Esophagus muscularis mucosa (tissue), 4 donors: ENCODE data around the gene RRBP1.

Experiments
- CTCF ChIP-seq, 3 experiments: fragments of 200-600 bp in 2 of 3; fragments of 450-650 bp in 1 of 3; sonication (generic) in 2 of 3; IDR thresholded peaks; one replicate each; pipeline ENCODE4 v1.5.1; 2017 to 2019; ENCODE audit warnings: antibody characterized with exemption in 3 of 3, mild to moderate bottlenecking in 2 of 3, moderate library complexity in 1 of 3
- EP300 ChIP-seq: sonication (generic); formaldehyde crosslinking; IDR thresholded peaks from one replicate; pipeline ENCODE4 v1.6.1; 2017; ENCODE audit warnings: antibody characterized with exemption
- POLR2A ChIP-seq: fragments of 450-650 bp; IDR thresholded peaks from one replicate; pipeline ENCODE4 v1.6.1; 2017; ENCODE audit warnings: antibody characterized with exemption, moderate library complexity, mild to moderate bottlenecking, low read depth
- POLR2AphosphoS5 ChIP-seq, 2 donors: sonication (generic); formaldehyde crosslinking; IDR thresholded peaks; one replicate each; pipeline ENCODE4 v1.6.1; 2017; ENCODE audit warnings: antibody characterized with exemption in 2 of 2

- TF ChIP-seq CTCF (IDR thresholded peaks at IDR 0.05) (no peak), POLR2A (no peak), EP300 (no peak), POLR2AphosphoS5 (IDR thresholded peaks at IDR 0.05) (no peak)
Observed at GRCh38 chr20:17633221-17633849, 48.7 kb downstream of the RRBP1 start.
